T-helper 9 cell (primary cell): ENCODE results near the gene SREK1.
"Not testable (repeated sequence)": the region's sequence is repeated elsewhere in the genome, so short reads cannot be mapped to it uniquely, and the experiment has no call there.

Experiments used
- DNase-seq: peaks from one replicate; pipeline ENCODE4 v3.0.0-alpha.2; 2020
- total RNA-seq, 2 donors: gene quantifications; one replicate each; lab custom pipeline; 2026; lab: John Stamatoyannopoulos, UW

The SREK1 gene, protein sequence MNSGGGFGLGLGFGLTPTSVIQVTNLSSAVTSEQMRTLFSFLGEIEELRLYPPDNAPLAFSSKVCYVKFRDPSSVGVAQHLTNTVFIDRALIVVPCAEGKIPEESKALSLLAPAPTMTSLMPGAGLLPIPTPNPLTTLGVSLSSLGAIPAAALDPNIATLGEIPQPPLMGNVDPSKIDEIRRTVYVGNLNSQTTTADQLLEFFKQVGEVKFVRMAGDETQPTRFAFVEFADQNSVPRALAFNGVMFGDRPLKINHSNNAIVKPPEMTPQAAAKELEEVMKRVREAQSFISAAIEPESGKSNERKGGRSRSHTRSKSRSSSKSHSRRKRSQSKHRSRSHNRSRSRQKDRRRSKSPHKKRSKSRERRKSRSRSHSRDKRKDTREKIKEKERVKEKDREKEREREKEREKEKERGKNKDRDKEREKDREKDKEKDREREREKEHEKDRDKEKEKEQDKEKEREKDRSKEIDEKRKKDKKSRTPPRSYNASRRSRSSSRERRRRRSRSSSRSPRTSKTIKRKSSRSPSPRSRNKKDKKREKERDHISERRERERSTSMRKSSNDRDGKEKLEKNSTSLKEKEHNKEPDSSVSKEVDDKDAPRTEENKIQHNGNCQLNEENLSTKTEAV
- 123 to 250 reads per million in 2 donors for total RNA-seq

DNA sequence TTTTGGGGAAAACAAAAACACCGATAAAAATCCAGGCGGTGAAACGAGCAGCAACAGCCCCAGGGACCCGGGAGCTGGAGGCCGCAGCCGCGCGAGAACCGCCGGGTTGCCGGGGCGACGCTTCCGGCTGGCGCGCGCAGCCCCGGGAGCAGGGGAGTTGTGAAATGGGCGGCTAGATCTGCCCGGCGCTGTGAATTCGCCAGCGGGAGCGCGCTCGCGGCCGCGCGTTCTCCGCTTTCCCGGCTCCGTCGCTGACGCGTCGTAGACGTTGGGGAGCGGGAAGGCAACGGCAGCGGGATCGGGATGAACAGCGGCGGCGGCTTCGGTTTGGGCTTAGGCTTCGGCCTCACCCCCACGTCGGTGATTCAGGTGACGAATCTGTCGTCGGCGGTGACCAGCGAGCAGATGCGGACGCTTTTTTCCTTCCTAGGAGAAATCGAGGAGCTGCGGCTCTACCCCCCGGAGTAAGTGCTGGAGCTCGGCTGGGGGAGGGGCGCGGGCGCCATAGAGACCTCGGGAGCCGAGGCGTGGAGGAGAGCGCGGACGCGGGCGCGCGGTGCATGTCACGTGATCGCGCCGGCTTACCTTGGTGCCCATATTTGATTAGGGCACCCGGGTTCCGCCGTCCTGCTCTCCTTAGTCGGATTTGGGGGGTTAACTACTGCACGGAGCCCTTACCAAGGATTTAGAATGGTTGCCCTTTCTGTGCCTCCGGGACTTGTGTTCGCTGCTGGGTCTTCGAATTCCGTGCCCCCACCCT, at the start of gene SREK1:
Gene SREK1 (plus strand): TSS at position 227 of the 760 bp plus-strand sequence. CDS start 77 bp downstream, at position 304.
- DNase-seq: peak; percentile 83

DNA sequence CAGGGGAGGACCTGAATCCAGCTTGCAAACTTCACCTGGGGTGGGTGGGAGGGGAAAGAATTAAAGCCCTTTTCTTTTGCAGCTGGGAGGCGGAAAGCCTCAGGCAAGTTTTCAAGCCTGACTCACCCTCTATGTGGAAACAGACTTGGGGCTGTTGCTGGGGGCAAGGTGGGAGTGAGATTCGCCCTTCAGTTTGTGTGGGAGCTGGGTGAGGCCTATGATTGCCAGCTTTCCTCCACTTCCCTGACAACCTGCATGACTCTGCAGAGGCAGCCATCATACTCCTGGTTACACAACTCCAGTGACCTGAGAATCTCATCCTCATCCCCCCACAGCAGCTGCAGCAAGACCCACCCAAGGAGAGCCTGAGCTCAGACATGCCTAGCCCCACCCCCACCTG, 43.2 kb upstream of the SREK1 start:
- DNase-seq: no peak

DNA sequence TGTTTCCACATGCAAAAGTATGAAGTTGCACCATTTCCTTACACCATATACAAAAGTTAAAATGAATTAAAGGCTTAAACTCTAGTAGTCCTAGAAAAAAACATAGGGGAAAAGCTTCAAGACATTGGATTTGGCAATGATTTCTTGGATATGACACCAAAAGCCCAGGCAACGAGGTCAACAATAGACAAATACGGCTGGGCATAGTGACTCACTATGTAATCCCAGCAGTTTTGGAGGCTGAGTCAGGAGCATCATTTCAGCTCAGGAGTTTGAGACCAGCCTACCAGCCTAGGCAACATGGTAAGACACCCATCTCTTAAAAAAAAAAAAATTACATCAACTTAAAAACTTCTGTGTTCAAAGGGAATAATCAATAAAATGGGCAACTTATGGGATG, 30.9 kb upstream of the SREK1 start:
- DNase-seq: no peak

DNA sequence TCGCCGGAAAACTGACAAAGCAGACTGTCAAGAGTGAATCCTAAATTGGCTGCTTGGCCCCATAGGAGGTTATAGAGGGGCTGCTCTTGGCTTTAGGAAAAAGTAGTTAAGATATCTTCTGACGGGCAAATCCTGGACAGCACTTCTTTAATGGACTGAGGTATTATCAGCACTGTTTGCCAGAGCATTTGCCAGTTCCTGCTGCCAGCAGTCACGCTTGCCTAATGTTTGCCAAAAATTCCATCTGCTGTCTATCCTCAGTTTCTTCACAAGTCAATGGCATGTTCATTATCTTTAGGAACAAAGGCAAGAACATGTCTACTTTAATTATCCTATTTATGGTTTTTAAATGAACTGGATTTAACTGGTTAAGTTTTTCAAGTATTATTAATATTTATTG, 25.8 kb upstream of the SREK1 start:
- DNase-seq: no peak

DNA sequence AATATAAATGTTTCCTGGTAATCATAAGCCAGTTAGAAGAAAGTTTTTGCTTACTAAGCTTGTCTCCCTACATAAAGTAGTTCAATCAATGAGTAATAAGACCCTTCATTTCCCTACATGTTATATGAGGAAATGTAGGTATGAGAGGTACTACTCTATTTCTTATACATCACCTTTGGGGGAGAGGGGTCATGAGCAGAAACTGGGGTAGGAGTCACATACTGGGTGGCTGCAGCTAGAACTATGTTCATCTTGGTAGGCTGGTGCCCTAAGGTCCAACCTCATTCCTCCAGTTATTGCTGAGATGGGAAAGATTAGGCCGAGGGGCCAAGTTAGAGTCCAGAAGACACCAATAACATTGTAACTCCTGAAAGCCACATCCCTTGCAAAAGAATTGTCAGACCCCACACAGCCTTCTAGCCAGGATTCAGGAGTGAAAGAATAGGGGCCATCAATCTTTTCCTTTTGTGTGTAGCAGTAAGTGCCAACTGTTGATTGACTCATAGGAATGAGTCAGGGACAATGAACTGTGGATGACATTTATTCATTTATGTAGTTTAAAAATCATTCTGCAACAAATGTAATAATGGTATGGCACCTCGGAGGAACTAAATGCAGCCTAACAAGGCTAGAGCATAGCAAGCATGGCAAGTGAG, 21.6 kb upstream of the SREK1 start:
- no peak for DNase-seq

DNA sequence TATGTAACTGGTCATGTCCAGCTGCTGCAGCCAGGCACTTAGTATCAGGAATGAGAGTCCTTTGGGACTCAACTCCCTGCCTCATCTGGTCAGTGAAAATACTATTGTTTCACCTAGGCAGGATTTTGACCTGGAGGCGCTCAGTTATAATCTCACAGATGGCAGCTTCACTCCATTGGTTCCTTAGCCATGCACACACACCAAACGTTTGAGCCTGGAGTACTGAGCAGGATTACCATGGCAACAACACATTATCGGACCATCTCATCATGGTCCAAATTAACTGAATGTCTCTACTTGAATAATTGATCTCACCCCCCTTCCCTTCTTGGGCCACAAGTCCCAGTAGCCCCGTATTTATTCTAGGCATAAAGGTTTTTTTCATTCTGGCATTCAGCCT, 15.0 kb upstream of the SREK1 start:
- DNase-seq: no peak

DNA sequence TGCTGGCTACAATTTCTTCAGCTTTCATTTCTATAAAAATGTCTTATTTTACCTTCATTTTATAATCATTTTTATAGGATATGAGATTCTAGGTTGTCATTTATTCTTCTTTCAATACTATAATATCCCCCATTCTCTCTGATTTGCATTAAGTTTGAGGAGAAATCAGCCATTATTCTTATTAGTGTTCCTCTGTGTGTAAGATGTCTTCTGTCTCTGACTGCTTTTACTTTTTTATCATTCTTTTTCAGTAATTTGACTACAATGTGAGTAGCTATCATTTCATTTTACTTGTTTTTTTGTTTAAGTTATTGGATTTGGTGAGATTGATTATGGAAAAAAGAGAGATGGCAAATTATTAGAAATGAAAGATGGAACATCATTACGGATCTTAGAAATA, 13.6 kb upstream of the SREK1 start:
- DNase-seq: no peak

DNA sequence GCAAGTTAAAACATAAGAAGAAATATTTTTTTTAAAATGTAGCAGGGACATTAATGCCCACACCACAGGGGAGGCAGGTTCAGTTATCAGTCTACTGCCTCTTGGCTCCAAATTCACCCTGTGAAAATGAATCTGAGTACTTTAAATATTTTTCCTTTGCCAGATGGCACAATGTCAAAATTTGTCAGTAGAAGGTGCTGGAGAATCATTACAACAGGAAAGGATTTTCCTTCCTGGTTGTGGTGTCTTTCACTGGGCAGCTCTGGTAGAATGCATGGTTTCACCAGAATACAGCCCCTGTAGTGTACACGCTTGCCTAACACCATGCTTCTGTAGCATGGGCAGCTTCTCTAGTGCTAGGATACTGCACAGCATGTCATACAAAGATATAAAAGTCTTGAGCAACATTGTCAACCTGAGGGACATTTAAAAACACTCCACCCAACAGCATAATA, 9.7 kb upstream of the SREK1 start:
- no peak for DNase-seq

DNA sequence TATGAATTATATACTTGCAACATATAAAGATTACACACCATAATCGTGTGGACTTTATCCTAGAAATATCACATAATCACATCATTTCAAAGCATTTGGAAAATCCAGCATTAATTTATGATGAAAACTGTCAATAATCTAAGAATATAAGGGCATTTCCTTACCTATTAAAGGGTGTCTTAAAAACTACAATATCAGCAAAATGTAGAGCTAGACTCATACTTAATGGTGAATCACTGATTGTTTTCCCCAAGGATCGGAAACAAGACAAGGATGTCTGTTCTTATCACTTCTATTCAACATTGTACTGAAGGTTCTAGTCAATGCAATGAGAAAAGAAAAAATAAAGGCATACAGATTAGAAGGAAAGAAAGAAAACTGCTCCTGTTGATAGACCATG, 8.0 kb upstream of the SREK1 start:
- DNase-seq: no peak

DNA sequence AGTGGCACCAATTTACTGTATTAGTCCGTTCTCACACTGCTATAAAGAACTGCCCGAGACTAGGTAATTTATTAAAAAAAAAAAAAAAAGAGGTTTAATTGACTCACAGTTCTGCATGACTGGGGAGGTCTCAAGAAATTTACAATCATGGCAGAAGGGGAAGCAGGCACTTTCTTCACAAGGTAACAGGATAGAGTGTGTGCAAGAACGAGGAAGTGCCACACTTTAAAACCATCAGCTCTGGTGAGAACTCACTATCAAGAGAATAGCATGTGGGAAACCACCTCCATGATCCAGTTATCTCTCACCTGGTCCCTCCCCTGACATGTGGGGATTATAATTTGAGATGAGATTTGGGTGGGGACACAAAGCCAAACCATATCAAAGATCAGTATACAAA, 7.2 kb upstream of the SREK1 start:
- DNase-seq: not testable (repeated sequence)

DNA sequence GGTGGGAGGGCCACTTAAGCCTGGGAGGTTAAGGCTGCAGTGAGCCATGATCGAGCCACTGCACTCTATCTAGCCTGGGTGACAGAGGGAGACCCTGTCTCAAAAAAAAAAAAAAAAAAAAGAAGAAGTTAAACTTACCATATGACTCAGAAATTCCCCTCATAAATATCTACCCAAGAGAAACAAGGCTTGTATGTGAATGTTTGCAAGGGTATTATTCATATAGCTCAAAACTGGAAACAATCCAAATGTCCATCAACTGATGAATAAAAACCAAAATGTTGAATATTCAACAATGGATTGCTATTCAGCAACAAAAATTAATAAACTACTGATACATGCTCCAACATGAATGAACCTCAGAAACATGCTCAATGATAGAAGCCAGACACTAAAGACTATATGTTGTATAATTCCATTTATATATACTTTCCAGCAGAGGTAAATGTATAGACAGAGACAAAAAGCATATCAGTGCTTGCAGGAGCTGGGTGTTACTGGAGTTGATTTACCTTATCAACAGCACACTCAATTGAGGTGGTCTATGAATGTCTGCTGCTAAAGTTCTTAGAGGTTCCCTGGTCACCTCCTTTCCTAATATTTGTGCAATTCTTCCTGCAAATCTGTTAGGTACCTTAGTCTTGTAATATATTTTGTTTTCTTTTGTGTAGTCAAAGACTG, 5.3 kb upstream of the SREK1 start:
- DNase-seq: no peak

DNA sequence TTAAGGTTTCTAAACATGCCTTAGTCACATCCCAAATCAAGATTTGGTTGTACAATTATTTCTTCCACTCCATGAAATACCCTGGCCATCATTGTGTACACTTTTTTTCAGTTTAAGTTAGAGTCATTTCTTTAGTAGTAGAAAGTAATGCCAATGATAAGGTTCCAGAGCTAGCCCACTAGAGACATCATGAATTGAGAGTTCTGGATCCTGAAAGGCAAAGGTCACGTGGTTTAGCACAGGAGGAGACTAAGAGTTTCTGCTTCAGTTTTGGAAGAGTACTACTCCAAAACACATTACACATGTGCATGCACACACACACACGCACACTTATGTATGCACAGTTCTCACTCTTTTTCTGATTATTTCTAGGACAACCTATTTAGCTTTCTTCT, 4.8 kb upstream of the SREK1 start:
- no peak for DNase-seq

DNA sequence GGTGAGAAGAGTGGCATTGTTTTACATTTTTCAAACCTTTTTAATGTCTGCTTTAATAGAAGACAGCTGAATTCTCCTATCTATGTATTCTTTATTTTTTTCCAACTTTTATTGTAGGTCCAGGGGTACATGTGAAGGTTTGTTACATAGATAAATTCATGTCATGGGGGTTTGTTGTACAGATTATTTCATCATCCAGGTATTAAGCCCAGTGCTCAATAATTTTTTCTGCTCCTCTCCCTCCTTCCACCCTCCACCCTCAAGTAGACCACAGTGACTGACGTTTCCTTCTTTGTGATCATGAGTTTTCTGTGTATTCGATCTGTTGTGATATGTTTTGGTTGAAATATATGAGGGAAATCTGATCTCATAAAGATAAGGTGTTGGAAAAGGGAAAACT, 1.7 kb upstream of the SREK1 start:
- no peak for DNase-seq

DNA sequence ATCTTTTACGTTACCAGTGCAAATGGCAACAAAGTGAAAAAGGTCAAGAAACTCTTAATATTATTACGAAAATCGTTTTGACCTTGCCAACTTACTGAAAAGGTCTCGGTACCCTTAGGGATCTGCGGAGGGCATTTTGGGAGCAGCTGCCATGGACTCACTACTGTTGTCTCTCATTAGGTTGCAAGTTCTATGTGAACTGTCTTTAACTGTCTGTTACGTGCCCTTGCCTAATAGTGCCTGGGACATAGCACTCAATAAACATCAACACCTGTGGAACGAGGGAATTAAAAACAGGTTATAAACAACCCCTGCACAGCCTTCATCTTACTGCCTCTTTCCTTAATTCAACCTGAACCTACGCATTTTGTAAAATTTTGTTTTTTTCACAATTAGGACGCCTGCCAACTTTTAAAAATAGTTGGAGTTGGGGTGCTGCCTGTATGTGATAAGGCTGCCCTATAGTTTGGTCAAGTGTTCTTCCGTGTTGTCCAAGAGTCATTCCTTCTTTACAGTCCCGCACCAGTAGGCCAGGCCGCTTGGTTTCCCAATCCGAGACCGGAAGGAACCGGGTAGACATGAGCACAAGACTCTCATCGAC, 527 bp upstream of the SREK1 start:
- DNase-seq: no peak

DNA sequence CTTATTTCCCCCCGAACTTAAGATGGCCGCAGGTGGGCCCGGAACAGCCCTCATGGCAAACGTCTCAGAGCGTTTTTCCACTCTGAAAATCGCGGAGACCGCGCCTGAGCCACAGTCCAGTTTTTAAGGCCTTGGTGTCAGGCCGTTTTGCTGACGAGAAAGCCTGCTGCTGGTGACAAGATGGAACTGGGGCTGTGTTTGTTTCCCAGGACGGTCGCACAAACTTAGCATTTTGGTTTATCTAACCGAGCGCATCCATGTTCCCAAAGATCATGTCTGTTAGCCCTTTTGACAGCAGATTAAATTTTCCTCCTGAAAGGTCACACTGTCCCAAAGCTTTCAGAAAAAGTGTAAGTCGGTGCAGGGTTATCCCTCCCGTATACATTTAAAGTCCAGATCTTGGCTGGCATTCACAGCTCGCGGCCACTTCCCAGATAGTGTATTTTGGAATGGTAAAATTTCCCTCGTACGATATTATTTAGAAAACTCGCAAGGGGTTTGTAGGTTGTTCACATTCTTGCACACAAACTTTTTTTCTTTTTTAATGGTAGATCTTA, 812 bp downstream of the SREK1 start:
- no peak for DNase-seq

DNA sequence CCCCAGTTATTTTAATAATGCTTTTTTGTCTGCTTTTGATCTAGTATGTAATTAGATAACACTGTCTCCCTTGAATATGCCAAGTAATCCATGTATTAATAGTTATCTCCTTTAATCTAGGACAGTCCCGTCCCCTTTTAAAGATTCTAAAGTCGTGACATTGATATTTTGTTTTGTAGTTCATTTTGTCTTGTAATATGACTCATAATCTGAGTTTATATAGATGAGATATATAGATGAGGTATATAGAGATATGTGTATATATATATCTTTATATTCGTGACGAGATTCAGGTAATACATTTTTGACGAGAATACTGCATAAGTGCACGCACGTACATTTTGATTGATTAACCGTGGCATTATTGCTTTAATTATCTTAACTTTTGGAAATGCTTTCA, 1.6 kb downstream of the SREK1 start:
- DNase-seq: no peak

DNA sequence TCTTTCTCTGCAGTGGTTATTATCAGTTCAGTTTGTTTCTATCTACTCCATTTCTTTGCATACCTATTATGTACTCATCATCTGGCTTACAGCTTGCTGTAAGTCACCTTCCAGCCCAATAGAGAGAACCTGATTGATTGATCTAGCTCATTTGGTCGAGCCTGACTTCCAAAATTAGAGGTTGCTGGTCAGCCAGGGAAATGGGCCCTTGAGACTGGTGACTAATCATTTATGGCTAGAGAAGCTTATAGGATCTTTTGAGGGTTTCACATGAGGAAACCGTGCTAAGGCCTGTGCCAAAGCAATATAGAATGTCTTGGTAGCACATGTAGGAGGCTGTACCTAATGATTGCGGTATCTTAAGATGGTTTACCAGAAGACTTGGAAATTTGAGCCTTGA, 5.8 kb downstream of the SREK1 start:
- DNase-seq: no peak

DNA sequence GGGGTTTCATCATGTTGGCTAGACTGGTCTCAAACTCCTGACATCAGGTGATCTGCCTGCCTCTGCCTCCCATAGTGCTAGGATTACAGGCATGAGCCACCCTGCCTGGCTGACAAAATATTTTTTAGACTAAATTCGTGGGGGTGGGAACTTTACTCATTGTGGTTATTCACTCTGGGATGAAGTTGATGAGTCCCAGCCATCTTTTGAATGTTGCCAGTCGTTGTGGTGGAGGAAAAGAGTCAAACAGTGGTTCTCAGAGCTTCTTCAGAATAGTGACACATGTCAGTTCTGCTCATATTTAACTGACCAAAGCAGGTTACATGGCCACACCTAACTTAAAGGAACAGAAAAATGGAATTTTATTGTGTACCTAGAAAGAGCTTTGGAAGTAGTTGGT, 6.9 kb downstream of the SREK1 start:
- DNase-seq: no peak

DNA sequence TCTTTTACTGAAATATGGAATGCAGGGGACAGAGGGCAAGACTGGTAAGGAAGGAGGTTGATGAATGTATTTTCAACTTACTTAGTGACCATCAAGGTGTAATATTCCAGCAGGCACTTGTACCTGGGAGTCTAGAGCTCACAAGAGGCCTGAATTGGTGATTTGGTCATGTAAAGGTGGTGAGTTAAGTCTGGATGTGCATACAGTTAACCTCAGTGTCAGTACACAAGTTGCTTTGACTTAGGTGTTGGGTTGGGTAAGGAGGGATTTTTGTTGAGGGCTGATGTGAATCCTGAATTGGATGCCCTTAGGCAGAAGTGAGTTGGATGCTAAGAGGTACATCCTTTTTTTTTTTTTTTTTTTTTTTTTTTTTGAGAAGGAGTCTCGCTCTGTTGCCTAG, 7.4 kb downstream of the SREK1 start:
- no peak for DNase-seq

DNA sequence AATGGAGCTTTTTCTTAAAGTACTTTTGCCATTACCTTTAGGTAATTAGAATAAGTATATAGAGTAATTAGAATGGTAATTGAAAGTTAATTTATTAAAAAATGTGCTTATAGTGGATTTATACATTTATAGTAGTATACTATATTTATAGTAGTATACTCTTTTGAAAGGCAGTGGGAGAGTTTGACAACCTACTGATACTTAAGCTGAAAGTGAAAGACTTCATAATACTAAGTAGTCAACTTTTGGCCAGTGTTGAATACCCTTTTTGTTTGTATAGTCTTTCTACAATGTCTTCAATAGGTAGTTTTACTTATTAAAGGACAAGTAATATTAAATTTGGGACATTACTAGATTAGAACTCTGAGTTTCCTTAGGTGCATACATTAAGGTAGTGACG, 12.9 kb downstream of the SREK1 start:
- DNase-seq: no peak

DNA sequence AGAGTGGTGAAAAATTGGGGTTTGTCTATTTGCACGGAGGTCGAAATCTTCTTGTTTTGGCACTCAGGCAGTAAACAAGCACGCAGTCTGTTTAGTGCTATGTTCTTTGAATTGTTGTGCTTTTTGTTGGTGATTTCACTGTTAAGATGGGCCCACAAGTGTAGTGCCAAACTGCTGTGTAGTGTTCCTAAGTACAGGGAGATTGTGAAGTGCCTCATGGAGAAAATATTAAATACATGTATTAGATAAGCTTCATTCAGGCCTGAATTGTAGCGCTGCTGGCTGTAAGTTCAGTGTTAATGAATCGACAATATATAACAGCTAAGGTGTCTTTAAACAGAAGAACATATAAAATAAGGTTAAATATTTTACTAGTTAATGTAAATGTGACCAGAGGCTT, 17.3 kb downstream of the SREK1 start:
- no peak for DNase-seq
